Neural cell (in vitro differentiated cells): Measurements from ENCODE around the gene ADAMTSL2. TPM values are rescaled to one million over a fixed set of nuclear protein-coding genes. Genes with fewer than 3 reads are reported as not detected.

ENCODE experiments used
- H2AFZ ChIP-seq: fragments of 200-600, 300-800 bp; sonication (generic), shearing (Covaris generic); 2 replicates; pipeline ENCODE4 v1.6.0; 2014; ENCODE audit warnings: low read depth, mild to moderate bottlenecking, antibody characterized with exemption, low read length, moderate library complexity
- H3F3A ChIP-seq: fragments of 200-600 bp; shearing (Covaris generic); 2 replicates; pipeline ENCODE4 v1.6.1; 2016; ENCODE audit warnings: mild to moderate bottlenecking, moderate library complexity, mixed read lengths, antibody characterized with exemption, low read length; ENCODE audit not compliant: insufficient read depth, poor library complexity, severe bottlenecking
- H3K27ac ChIP-seq: fragments of 200-600, 300-800 bp; sonication (generic), shearing (Covaris generic); 2 replicates; pipeline ENCODE4 v1.5.1; 2014; ENCODE audit warnings: mild to moderate bottlenecking, low read length, moderate library complexity
- H3K27me3 ChIP-seq: fragments of 300-800, 200-600 bp; sonication (generic), shearing (Covaris generic); 2 replicates; pipeline ENCODE4 v1.6.0; 2014; ENCODE audit warnings: mild to moderate bottlenecking, low read depth, low read length, moderate library complexity; ENCODE audit not compliant: insufficient read depth
- H3K36me3 ChIP-seq: fragments of 300-800, 200-600 bp; sonication (generic), shearing (Covaris generic); 2 replicates; pipeline ENCODE4 v1.5.1; 2014; ENCODE audit warnings: mild to moderate bottlenecking, antibody characterized with exemption, low read length, moderate library complexity; ENCODE audit not compliant: insufficient read depth
- H3K4me2 ChIP-seq: fragments of 300-800, 200-600 bp; sonication (generic), shearing (Covaris generic); 2 replicates; pipeline ENCODE4 v1.6.0; 2014; ENCODE audit warnings: mild to moderate bottlenecking, low read length
- H3K4me3 ChIP-seq: fragments of 300-800, 200-600 bp; sonication (generic), shearing (Covaris generic); 2 replicates; pipeline ENCODE4 v1.5.1; 2014; ENCODE audit warnings: mild to moderate bottlenecking, low read length, moderate library complexity
- H3K79me2 ChIP-seq: fragments of 200-600 bp; shearing (Covaris generic); replicated peaks from 2 replicates; pipeline ENCODE4 v1.6.0; 2014; ENCODE audit warnings: mild to moderate bottlenecking, low read length, moderate library complexity; ENCODE audit not compliant: insufficient read depth
- H3K9ac ChIP-seq: fragments of 300-800, 200-600 bp; sonication (generic), shearing (Covaris generic); 2 replicates; pipeline ENCODE4 v1.6.1; 2016; ENCODE audit warnings: mild to moderate bottlenecking, low read length, mixed read lengths
- H3K9me2 ChIP-seq: fragments of 200-600 bp; shearing (Covaris generic); 2 replicates; pipeline ENCODE4 v1.6.1; 2016; ENCODE audit warnings: mild to moderate bottlenecking, low read length, mixed read lengths; ENCODE audit not compliant: insufficient read depth
- H3K9me3 ChIP-seq: fragments of 200-600, 300-800 bp; sonication (generic), shearing (Covaris generic); 2 replicates; pipeline ENCODE4 v1.6.1; 2016; ENCODE audit warnings: mild to moderate bottlenecking, mixed run types, low read length, moderate library complexity, mixed read lengths
- H4K20me1 ChIP-seq: fragments of 200-600 bp; shearing (Covaris generic); 2 replicates; pipeline ENCODE4 v1.6.1; 2016; ENCODE audit warnings: mild to moderate bottlenecking, mixed run types; ENCODE audit not compliant: insufficient read depth
- EP300 ChIP-seq: fragments of 450-650 bp; conservative IDR thresholded peaks from 2 replicates; pipeline ENCODE4 v1.6.1; 2014; ENCODE audit warnings: antibody characterized with exemption, mild to moderate bottlenecking, moderate library complexity; ENCODE audit not compliant: poor library complexity, severe bottlenecking
- EZH2 ChIP-seq: fragments of 200-600, 300-800 bp; shearing (Covaris generic), sonication (generic); IDR thresholded peaks from 2 replicates; pipeline ENCODE4 v1.6.1; 2014; ENCODE audit warnings: antibody characterized with exemption, low read length, borderline replicate concordance, mild to moderate bottlenecking; ENCODE audit not compliant: insufficient read depth, poor library complexity, severe bottlenecking
- MXI1 ChIP-seq: fragments of 450-650 bp; conservative IDR thresholded peaks from 2 replicates; pipeline ENCODE4 v1.6.1; 2014; ENCODE audit warnings: antibody characterized with exemption, mild to moderate bottlenecking; ENCODE audit not compliant: poor library complexity, severe bottlenecking
- POLR2AphosphoS5 ChIP-seq: IDR thresholded peaks from 2 replicates; pipeline ENCODE4 v1.6.1; 2012
- RAD21 ChIP-seq: fragments of 450-650 bp; conservative IDR thresholded peaks from 2 replicates; pipeline ENCODE4 v1.6.1; 2014; ENCODE audit warnings: antibody characterized with exemption, mild to moderate bottlenecking, moderate library complexity
- SMC3 ChIP-seq: fragments of 450-650 bp; conservative IDR thresholded peaks from 2 replicates; pipeline ENCODE4 v1.6.1; 2014; ENCODE audit warnings: antibody characterized with exemption, mild to moderate bottlenecking, moderate library complexity; ENCODE audit not compliant: poor library complexity
- TAF1 ChIP-seq: IDR thresholded peaks from 2 replicates; pipeline ENCODE4 v1.6.1; 2012; ENCODE audit warnings: low read depth
- polyA plus RNA-seq: library from polyadenylated mRNA; depleted of rRNA; stranded (reverse); fragments of >200 nt; gene quantifications from 2 replicates; pipeline ENCODE4 v1.2.3, GENCODE V29; 2014
- TF ChIP-seq, protein P1 (sequence below): fragments of 450-650 bp; IDR thresholded peaks from 2 replicates; pipeline ENCODE4 v1.5.1; 2014; ENCODE audit warnings: antibody characterized with exemption, mild to moderate bottlenecking, moderate library complexity; ENCODE audit not compliant: poor library complexity, severe bottlenecking
- TF ChIP-seq, protein P2 (sequence below): IDR thresholded peaks from 2 replicates; pipeline ENCODE4 v1.6.1; 2012; ENCODE audit warnings: borderline replicate concordance

Gene ADAMTSL2
- polyA plus RNA-seq, 1 donor from 2014 or later: 0.85 TPM

DNA sequence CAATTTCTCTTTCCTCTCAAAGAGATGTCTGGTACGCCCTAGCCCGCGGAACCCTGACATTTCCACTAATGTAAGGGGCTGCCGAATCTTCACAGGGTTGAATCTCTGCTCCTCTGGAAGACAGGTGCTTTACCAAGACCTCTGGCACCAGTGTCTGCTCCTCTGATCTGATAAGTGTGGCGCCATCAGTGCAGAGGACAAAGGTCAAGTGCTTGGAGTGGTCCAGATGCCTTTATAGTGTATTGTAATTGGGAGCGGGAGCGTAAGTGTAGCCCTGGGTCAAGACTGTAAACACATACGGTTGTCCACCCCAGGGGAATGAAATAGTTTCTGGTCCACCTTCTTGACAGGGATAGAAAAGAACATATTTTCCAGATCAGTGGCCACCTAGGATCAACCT, 17.7 kb downstream of the ADAMTSL2 start:
- no peaks in the 10 kb centered on the region for H3K79me2 ChIP-seq
- H3K9me2 ChIP-seq: no peaks in the 10 kb centered on the region
- no peak overlapping the region for H3K4me3 ChIP-seq
- H2AFZ ChIP-seq: no peak overlapping the region
- no peak overlapping the region for H3K9ac ChIP-seq
- H3K27ac ChIP-seq: no peak overlapping the region
- no peaks in the 10 kb centered on the region for H4K20me1 ChIP-seq
- no peaks in the 10 kb centered on the region for H3F3A ChIP-seq
- no peaks in the 10 kb centered on the region for H3K36me3 ChIP-seq
- TF ChIP-seq MXI1 (no peak), SMC3 (no peak), POLR2AphosphoS5 (no peak), TAF1 (no peak), EP300 (no peak), RAD21 (no peak), EZH2 (no peak)
- TF ChIP-seq, protein P1, sequence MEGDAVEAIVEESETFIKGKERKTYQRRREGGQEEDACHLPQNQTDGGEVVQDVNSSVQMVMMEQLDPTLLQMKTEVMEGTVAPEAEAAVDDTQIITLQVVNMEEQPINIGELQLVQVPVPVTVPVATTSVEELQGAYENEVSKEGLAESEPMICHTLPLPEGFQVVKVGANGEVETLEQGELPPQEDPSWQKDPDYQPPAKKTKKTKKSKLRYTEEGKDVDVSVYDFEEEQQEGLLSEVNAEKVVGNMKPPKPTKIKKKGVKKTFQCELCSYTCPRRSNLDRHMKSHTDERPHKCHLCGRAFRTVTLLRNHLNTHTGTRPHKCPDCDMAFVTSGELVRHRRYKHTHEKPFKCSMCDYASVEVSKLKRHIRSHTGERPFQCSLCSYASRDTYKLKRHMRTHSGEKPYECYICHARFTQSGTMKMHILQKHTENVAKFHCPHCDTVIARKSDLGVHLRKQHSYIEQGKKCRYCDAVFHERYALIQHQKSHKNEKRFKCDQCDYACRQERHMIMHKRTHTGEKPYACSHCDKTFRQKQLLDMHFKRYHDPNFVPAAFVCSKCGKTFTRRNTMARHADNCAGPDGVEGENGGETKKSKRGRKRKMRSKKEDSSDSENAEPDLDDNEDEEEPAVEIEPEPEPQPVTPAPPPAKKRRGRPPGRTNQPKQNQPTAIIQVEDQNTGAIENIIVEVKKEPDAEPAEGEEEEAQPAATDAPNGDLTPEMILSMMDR: no peak
- TF ChIP-seq, protein P2, sequence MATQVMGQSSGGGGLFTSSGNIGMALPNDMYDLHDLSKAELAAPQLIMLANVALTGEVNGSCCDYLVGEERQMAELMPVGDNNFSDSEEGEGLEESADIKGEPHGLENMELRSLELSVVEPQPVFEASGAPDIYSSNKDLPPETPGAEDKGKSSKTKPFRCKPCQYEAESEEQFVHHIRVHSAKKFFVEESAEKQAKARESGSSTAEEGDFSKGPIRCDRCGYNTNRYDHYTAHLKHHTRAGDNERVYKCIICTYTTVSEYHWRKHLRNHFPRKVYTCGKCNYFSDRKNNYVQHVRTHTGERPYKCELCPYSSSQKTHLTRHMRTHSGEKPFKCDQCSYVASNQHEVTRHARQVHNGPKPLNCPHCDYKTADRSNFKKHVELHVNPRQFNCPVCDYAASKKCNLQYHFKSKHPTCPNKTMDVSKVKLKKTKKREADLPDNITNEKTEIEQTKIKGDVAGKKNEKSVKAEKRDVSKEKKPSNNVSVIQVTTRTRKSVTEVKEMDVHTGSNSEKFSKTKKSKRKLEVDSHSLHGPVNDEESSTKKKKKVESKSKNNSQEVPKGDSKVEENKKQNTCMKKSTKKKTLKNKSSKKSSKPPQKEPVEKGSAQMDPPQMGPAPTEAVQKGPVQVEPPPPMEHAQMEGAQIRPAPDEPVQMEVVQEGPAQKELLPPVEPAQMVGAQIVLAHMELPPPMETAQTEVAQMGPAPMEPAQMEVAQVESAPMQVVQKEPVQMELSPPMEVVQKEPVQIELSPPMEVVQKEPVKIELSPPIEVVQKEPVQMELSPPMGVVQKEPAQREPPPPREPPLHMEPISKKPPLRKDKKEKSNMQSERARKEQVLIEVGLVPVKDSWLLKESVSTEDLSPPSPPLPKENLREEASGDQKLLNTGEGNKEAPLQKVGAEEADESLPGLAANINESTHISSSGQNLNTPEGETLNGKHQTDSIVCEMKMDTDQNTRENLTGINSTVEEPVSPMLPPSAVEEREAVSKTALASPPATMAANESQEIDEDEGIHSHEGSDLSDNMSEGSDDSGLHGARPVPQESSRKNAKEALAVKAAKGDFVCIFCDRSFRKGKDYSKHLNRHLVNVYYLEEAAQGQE: no peak
- H3K27me3 ChIP-seq: no peaks in the 10 kb centered on the region
- H3K4me2 ChIP-seq: no peak overlapping the region
- H3K9me3 ChIP-seq: no peaks in the 10 kb centered on the region

DNA sequence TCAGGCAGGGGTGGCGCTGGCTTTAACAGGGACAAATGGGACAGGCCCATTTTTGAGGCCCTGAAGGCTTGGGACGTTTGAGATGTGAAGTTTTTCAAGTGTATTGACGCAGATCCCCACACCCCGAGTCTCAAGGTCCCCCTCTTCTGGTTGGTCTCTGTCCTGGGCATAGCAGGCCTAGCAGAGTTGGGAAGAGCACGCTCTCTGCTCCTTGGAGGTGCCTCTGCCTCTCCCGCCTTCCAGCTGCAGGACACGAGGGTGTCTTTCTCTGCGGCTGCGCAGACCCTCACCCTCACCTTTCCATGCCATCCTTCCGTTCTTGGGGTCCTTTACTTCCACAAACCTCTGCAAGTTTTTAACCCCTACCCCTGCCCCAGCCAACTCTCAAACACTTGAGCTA, 18.6 kb downstream of the ADAMTSL2 start:
- Histone ChIP-seq H3K36me3 (no peaks in the 10 kb centered on the region), H3K9ac (no peak overlapping the region), H3K79me2 (no peaks in the 10 kb centered on the region), H4K20me1 (no peaks in the 10 kb centered on the region), H3K9me2 (no peaks in the 10 kb centered on the region), H3K4me3 (no peak overlapping the region), H3K4me2 (no peak overlapping the region), H3K27me3 (no peaks in the 10 kb centered on the region), H3F3A (no peaks in the 10 kb centered on the region), H3K9me3 (no peaks in the 10 kb centered on the region), H3K27ac (no peak overlapping the region), H2AFZ (no peak overlapping the region)
- TF ChIP-seq TAF1 (no peak), MXI1 (no peak), SMC3 (no peak), RAD21 (no peak), POLR2AphosphoS5 (no peak), EZH2 (no peak), EP300 (no peak)
- TF ChIP-seq, protein P2: no peak
- TF ChIP-seq, protein P1: no peak
